HG03045 (cell line): ENCODE results near the gene CHN2.

Experiments
- ATAC-seq: cut with Tn5 transposase; IDR thresholded peaks from one replicate; pipeline ENCODE4 v1.9.1; 2021; ENCODE audit warnings: mild to moderate bottlenecking, moderate library complexity; ENCODE audit not compliant: unreplicated experiment

Gene CHN2

DNA sequence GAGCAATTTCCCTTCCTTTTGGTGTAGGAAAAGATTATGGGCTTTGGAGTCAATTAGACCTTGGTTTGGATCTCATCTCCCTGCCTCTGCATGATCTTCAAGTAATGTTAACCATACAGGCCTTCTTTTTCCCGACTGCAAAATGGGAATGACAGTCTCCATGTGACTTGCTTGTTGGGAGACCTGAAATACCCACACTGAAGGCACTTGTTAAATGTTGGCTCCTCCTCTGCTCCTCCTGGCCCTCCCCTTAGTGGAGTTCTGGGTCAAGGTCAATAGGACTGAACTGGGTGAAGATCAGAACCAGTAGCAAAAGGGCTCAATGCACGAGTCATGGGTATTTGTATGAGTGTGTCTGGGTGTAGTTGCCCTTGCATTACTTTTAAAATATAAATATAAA is 189.7 kb downstream of the CHN2 start:
- no peak for ATAC-seq

DNA sequence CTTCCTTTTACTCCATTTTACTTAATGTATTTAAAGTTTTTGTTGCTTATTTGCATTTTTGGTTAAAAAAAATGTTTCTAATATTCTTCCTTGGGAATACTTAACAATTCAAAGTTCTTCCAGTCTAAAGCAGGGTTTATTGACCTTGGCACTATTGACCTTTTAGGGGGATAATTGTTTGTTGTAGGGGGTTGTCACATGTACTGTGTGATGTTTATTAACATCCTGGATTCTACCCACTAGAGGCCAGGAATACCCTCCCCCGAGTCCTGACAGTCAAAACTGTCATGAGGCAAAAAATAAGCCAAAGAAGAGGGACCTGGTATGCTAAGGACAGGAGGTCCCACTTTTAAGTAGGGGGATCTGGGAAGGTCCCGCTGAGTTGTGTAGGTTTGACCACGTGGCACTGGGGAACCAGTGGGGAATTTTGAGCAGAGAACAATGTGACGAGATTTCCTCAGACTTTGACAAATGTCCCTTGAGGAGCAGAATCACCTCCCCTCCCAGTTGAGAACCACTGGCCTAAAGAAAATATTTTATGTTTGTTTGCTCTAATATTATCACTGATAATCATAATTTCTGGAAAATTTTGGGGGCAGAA is 190.7 kb downstream of the CHN2 start:
- ATAC-seq, result no peak

DNA sequence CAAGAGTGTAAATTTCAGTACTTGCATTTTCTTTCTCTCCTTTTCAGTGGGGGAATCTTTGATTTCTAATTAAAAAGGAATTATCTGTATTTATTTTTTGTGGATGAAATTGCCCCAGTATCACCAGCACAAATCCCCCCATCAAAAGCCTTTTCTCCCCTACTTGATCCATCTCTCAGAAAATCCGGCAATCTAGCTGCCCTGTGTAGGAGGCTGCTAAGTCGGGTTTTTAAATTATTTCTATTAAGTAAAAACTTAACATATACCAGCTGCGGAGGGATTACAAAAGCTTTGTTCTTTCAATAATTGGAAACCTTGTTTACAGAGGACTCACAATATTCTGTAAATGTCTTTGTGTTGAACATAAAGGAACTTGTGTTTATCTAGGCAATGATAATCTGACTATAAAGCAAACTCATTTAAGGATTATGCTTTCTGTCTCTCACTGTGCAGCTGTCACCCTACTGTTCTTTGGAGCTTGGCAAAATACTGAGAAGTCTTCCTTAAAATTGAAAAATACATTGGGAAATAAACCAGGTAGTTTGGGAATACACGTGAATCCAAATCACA is 191.7 kb downstream of the CHN2 start:
- no peak for ATAC-seq

DNA sequence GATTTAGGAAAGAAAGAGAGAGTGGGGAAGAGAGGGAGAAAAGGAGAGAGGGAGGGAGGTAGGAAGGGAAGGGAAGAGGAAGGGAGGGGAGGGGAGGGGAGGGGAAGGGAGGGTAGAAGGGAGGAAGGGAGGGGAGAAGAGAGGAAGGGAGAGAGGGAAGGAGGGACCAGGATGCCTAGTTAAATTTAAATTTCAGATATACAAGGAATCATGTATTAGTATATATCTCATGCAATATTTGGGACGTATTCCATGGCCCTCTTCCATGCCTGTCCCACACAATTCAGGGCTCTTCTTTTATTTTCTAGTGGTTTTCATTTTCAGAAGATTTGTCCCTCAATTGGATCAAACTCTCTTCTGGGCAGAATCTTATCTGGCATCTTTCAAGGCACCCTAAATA is 196.7 kb downstream of the CHN2 start:
- no peak for ATAC-seq

DNA sequence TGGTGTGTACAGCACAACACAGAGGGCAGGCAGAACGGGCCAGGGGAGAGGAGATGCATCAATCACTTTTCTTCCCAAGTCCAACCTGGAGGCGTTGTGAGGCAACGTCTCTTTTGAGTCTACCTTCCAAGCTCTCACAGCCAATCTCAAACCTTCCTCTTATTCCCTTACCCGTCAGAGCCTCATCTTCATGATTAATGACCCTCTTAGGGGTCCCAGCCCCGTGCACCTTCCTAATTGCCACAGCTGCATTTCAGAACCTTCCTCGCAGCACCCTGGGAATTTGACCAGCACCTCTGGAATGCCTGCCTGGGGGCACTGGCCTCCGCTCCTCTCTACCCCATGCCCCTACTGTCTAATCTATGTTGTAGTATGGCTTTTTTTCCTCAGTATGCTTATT is 199.7 kb downstream of the CHN2 start:
- no peak for ATAC-seq

GRCh38 chr7:29396563-29396962 is 202.0 kb downstream of the CHN2 start:
- ATAC-seq, result no peak

DNA sequence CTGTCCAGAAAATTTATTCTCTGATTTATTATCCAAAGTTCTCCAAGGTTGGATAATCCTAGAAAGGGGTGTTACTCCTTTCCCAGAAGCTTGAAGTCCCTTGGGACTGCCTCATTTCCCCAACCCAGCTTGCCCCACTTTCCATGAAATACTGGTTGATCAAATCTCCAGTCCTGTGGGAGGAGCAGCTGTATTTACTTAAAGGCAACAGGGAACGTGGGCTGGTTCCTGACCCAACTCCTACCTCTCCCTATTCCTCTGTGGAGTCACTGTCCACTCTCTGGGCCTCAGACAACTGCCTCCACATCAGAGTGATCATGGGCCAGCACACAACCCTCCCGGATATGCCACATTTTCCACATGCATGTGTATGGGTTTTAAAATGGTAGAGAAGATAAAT is 202.8 kb downstream of the CHN2 start:
- ATAC-seq, result no peak

DNA sequence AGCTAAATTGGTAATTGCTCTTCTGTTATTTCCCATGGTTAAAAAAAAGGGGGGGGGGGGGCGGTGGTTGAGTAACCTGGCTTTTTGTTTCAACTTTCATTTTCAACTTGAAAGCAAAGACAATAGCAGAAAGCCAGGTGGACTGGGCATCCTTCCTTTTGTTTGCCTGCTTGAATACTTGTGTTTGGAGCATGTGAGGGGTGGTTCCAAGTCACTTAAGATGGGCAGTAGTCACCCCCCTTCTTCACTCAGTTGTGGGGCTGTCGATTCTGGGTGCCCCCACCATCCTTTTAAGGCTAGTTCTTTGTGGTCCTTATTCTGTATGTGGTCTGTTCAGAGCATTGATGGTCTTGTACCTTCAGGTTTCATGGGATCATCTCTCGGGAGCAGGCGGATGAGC is 203.4 kb downstream of the CHN2 start:
- ATAC-seq, result no peak

DNA sequence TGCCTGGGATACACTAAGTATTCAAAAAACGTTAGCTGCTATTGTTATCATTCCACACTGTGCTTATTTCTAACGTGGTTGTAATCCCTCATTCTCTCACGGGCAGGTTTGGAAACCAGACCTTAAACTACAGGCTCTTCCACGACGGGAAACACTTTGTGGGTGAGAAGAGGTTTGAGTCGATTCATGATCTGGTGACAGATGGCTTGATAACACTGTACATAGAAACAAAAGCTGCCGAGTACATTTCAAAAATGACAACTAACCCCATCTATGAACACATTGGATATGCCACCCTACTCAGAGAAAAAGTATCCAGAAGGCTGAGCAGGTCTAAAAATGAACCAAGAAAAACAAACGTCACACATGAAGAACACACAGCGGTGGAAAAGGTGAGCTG is 205.9 kb downstream of the CHN2 start:
- ATAC-seq, result no peak

- no peak for ATAC-seq
These were observed 207.2 kb downstream of the CHN2 start for GRCh38 chr7:29401769-29402168.

GRCh38 chr7:29405891-29406290 is 211.3 kb downstream of the CHN2 start:
- ATAC-seq, result no peak

GRCh38 chr7:29406366-29406765 is 211.8 kb downstream of the CHN2 start:
- no peak for ATAC-seq

DNA sequence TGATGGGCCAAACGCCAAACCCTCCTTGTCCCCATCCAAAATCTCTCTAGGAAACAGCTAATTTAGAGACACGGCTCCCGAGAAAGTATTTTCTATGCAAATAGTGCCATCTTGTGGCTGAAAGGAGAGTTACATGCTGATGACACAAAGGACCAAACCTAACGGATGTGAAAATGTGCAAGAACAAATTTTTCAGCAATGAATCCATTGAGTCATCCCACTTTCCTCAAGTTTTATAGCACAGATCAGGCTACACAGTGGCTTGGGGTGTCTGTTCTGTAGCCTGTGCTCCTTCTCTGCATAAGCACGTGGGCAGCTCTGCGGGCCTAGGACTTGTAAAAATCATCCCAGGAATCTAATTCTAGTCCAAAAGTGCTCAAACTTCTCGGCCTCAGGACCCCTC is 214.3 kb downstream of the CHN2 start:
- no peak for ATAC-seq

GRCh38 chr7:29410996-29411395 is 216.4 kb downstream of the CHN2 start:
- ATAC-seq, result no peak

GRCh38 chr7:29412912-29413311 is 218.3 kb downstream of the CHN2 start:
- ATAC-seq, result no peak

- no peak for ATAC-seq
These were observed 219.1 kb downstream of the CHN2 start for GRCh38 chr7:29413626-29414136.

- ATAC-seq, result no peak
These were observed 219.6 kb downstream of the CHN2 start for GRCh38 chr7:29414216-29414615.

- no peak for ATAC-seq
These were observed 220.6 kb downstream of the CHN2 start for GRCh38 chr7:29415215-29415614.

- ATAC-seq, result no peak
These were observed 221.8 kb downstream of the CHN2 start for GRCh38 chr7:29416276-29416937.

- ATAC-seq, result no peak
These were observed 222.3 kb downstream of the CHN2 start for GRCh38 chr7:29416938-29417305.

DNA sequence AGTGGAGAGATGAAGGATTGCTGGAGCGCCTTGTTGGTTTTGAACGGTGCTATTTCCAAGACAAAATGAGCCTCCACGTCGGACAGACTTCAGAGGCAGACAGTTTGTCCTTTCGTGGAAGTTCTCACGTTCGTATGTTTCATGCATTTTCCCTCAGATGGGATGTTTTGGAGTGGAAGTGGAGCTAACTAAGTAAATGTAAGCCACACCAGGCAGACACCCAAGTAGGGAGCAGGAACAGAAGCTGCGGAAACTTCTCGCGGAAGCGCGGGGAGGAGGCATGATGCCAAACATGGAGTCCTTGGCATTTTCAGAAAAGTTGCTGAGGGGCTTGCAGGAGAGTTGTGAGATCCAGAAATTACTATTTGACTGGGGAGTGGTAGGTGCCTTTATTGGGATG is 223.5 kb downstream of the CHN2 start:
- no peak for ATAC-seq

- no peak for ATAC-seq
These were observed 224.1 kb downstream of the CHN2 start for GRCh38 chr7:29418651-29419050.

GRCh38 chr7:29420011-29420410 is 225.4 kb downstream of the CHN2 start:
- ATAC-seq, result no peak
